ENCODE results near the gene FCHSD2. TPM values are rescaled to one million over a fixed set of nuclear protein-coding genes. Genes with fewer than 3 reads are reported as not detected.

The FCHSD2 gene
- total and polyA plus RNA-seq, 2 of the 8 experiments (the other 6 are each of a cell fraction or from before 2014, with no cell fraction given) = 4.1 to 7.8 TPM

DNA sequence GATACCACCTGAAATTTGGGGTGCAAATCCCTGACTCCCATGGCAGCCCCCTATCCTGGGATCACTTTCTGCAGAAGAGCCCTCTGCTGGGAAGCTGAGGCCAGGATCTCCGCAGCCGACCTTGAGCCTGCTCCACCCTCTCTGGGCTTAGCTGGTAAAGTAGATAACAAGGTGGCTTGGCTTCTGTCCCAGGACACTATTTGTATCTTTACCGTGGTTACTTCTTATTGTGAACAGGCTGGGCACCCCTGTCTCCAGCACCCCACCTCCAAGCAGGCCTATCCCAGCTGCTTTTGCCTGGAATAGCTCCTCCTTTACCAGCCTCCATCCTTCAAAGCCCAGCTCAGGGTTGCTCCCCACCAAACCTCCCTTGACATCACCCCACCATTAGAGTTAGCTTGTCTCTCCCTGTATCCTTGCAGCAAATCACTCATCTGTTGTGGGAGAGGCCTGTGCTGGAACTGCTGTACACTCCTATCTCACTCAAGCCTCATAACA lies 40.8 kb upstream of the FCHSD2 start:
- peak overlapping the region; percentile 82; the same call in 1 of the 2 replicates for H2AFZ ChIP-seq (ENCODE audit: low read length)
- DNase-seq (ENCODE audit: low read depth in 1 of 2, low spot score in 2 of 2) (no peak), FAIRE-seq (no peak)
- no peaks in the 10 kb centered on the region for H3K36me3 ChIP-seq (ENCODE audit: control insufficient read depth in 2 of 4, insufficient read depth in 4 of 4, low read length in 3 of 4)
- no peak overlapping the region for H2AK5ac ChIP-seq (ENCODE audit: low read depth, low read length)
- no peak overlapping the region for H2BK20ac ChIP-seq (ENCODE audit: low read length)
- CTCF ChIA-PET (ENCODE audit: partially characterized antibody) = interaction anchor here (0.6 to 14.5 kb wide), 24 partner anchors 9 to 499 kb away, joined by 3 to 451 read pairs (median 4); partner anchors contain the start of gene FCHSD2
- no peak overlapping the region for H3K23ac ChIP-seq (ENCODE audit: insufficient read length)
- no peak overlapping the region for H3K4ac ChIP-seq (replicated peaks; ENCODE audit: insufficient read length, low read depth, low read length)
- no peak overlapping the region for H2BK5ac ChIP-seq (ENCODE audit: low read depth, low read length)
- H3K4me2 ChIP-seq (ENCODE audit: insufficient read depth in 1 of 2, low read depth in 2 of 2, low read length in 2 of 2) = no peak overlapping the region
- WGBS, 2 experiments (ENCODE audit: extremely low coverage in 1 of 2, insufficient coverage in 1 of 2, insufficient read length in 1 of 2, insufficient replicate concordance in 2 of 2, low coverage in 1 of 2, low lambda C conversion rate in 2 of 2, missing lambda C conversion rate in 1 of 2) = 36% methylated on average over 3 of the region's 3 CpGs; no CpG with 5 or more reads in 1 of the 2 experiments
- no peaks in the 10 kb centered on the region for H3K79me1 ChIP-seq (ENCODE audit: low read depth, low read length)
- no peak overlapping the region for H3K14ac ChIP-seq (ENCODE audit: insufficient read length)
- POLR2A ChIA-PET (ENCODE audit: partially characterized antibody) = no interaction called here
- no peak overlapping the region for H3K18ac ChIP-seq (ENCODE audit: extremely low read depth, low read length)
- H2BK15ac ChIP-seq (ENCODE audit: low read length) = no peak overlapping the region
- no peaks in the 10 kb centered on the region for H3K4me1 ChIP-seq (replicated peaks in 1 of 4; ENCODE audit: control insufficient read depth in 3 of 4, insufficient read depth in 4 of 4, low read length in 3 of 4)
- H2BK120ac ChIP-seq (replicated peaks; ENCODE audit: low read depth, low read length) = no peak overlapping the region
- no peaks in the 10 kb centered on the region for H3K9me3 ChIP-seq (ENCODE audit: insufficient read depth in 2 of 2, low read depth in 1 of 2, low read length in 1 of 2)
- H3K27me3 ChIP-seq (replicated peaks in 1 of 4; ENCODE audit: control insufficient read depth in 3 of 4, extremely low read depth in 1 of 4, insufficient read depth in 3 of 4, low read length in 3 of 4) = no peaks in the 10 kb centered on the region
- no peak overlapping the region for H3K9ac ChIP-seq (replicated peaks in 1 of 4; ENCODE audit: extremely low read depth in 1 of 4, low read depth in 3 of 4, low read length in 3 of 4)
- H4K5ac ChIP-seq (ENCODE audit: insufficient read length, low read depth, low read length) = no peak overlapping the region
- no peak overlapping the region for H4K91ac ChIP-seq (replicated peaks; ENCODE audit: insufficient read length, low read length)
- no peak overlapping the region for H4K8ac ChIP-seq (ENCODE audit: extremely low read depth, insufficient read depth, low read length)
- H3K23me2 ChIP-seq (ENCODE audit: low read depth, low read length) = no peaks in the 10 kb centered on the region
- H3K79me2 ChIP-seq (ENCODE audit: control insufficient read depth in 1 of 2, insufficient read depth in 2 of 2, low read length in 2 of 2) = no peaks in the 10 kb centered on the region
- no peak overlapping the region for H3K27ac ChIP-seq (ENCODE audit: low read depth, low read length)
- H3K4me3 ChIP-seq (ENCODE audit: extremely low read depth in 1 of 4, insufficient read depth in 2 of 4, low read depth in 3 of 4, low read length in 4 of 4) = no peak overlapping the region
- no peak overlapping the region for H3K56ac ChIP-seq (replicated peaks; ENCODE audit: insufficient read length, low read depth, low read length)
- H4K20me1 ChIP-seq (replicated peaks in 1 of 2; ENCODE audit: control insufficient read depth in 1 of 2, insufficient read depth in 2 of 2, low read length in 2 of 2) = no peaks in the 10 kb centered on the region
- no peak overlapping the region for H2BK12ac ChIP-seq (ENCODE audit: low read depth, low read length)
- TF ChIP-seq CTCF (IDR thresholded peaks at IDR 0.05; ENCODE audit: control extremely low read depth in 1 of 3, insufficient read depth in 1 of 3, low read depth in 1 of 3, low read length in 3 of 3) (peak; percentile 26 to 38 (median 37)), CREB1 (IDR thresholded peaks at IDR 0.05) (no peak), RAD21 (IDR thresholded peaks at IDR 0.05 in 1 of 2, conservative IDR thresholded peaks at IDR 0.05 in 1 of 2; ENCODE audit: low read depth in 2 of 2, low read length in 2 of 2) (peak; percentile 4 to 22; a peak in 2 of 4 replicates)
